Endothelial cell of hepatic sinusoid (primary cell): Measurements from ENCODE around the gene KIAA1217.
"Not testable (repeated sequence)": the region's sequence is repeated elsewhere in the genome, so short reads cannot be mapped to it uniquely, and the experiment has no call there.

Experiments used
- in situ Hi-C: cut with HindIII; loops from 2 replicates; pipeline ENCODE4 v1.10.0; 2017; ENCODE audit warnings: low sequenced_read_pairs

Gene KIAA1217

DNA sequence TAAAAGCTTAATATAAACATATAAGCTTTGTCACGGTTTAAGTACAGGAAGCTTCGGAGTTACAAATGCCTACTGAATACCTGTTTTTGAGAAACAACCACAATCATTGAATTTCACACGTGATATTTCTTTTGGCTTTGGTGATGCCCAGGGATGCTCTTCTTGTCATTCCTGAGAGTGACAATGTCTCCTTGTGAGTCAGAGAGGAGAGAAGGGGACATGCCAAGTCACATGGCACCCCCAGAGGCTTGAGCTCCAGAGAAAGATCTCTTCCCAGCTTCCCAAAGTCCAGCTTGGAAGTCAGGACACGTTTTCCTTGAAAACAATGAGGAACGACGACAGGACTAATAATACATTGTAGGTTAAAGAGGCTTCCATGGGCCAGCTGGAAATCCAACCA is 272.3 kb downstream of the KIAA1217 start:
- in situ Hi-C loops = no loop called here

DNA sequence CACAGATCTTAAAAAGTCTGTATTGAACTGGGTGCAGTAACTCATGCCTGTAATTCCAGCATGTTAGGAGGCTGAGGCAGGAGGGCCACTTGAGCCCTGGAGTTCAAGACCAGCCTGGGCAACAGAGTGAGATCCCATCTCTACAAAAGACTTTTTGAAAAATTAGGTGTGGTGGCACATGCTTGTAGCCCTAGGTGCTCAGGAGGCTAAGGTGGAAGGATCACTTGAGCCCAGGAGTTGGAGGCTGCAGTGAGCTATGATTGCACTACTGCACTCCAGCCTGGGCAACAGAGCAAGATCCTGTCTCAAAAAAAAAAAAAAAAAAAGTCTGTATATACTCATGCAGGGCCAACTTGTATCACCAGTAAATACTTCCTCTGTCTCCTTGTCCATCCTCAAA is 273.8 kb downstream of the KIAA1217 start:
- in situ Hi-C loops = not testable (repeated sequence)

GRCh38 chr10:24483701-24484100 is 274.8 kb downstream of the KIAA1217 start:
- in situ Hi-C loops = no loop called here

DNA sequence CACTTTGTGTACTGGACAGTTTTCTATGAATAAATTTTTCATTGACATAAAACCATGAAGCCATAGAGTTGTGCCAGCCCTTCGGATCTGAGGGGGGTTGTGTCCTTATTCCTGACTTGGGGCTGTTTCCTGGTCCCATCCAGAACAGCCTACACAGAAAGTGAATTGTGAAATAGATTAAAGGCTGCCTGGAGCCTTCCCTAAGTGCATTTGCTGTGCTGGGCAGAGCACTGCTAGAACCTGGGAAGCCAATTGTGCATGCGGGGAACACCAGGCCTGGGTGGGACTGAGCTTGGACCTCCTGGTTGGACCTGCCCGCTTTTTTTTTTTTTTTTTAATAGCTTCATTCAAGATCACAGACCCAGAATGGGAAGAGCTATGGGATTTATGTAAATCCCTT is 275.8 kb downstream of the KIAA1217 start:
- in situ Hi-C loops = no loop called here

DNA sequence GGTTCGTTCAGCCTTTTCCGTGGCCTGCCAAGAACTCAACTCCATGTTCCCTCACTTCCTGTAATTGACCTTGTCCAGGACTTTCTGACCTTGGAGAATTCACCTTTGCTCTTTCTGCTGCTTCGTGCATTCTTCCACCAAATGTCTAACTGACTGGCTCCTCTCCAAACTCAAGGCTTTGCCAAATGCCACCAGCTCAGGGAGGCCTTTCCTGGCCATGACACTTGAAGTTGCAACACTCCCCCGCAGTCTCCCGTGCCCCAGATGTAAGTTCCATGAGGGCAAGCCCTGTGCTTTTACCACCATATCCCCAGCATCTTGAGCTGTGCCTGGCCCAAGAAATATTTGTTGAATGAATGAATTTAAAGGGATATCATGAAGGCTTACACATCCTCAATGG is 276.4 kb downstream of the KIAA1217 start:
- in situ Hi-C loops = no loop called here

DNA sequence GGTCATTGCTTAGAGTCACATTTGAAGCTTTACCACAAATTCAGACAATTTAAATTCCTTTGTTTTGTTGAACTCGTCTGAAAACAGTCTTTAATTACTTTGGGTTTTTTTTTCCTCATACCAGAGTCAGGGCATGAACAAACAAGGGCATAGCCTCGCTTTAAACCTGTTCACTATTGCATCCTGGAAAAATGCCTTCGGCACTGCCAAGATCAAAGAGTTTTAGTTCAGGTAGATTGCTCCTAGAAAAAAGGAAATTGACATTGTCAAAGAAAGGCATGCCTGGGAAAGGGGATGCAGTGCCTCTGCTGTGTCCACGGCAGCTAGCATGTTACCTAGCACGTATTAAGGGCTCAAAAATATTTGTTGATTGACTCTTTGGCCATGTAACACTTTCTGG is 279.7 kb downstream of the KIAA1217 start:
- in situ Hi-C loops = no loop called here

- in situ Hi-C loops = no loop called here
Observed at GRCh38 chr10:24493165-24493564, 284.2 kb downstream of the KIAA1217 start.

DNA sequence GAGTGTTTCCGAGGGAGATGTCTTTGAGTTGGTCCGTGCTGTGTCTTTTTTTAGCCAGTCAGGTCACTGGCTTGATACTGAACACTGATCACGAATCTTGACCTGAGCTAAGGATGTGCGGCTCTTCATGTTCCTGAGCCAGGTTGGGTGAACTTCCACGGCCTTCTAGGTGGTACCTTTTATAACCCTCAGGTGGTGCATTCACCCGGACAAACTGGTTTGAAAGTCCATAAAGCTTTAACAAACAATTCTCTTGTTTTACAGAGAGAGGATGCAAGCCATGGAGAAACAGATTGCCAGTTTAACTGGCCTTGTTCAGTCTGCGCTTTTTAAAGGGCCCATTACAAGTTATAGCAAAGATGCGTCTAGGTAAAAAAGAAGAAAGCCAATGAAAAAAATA is 285.3 kb downstream of the KIAA1217 start:
- in situ Hi-C loops = no loop called here

- in situ Hi-C loops = no loop called here
Observed at GRCh38 chr10:24494777-24495176, 285.8 kb downstream of the KIAA1217 start.

GRCh38 chr10:24495666-24496460 is 286.9 kb downstream of the KIAA1217 start:
- in situ Hi-C loops = no loop called here

DNA sequence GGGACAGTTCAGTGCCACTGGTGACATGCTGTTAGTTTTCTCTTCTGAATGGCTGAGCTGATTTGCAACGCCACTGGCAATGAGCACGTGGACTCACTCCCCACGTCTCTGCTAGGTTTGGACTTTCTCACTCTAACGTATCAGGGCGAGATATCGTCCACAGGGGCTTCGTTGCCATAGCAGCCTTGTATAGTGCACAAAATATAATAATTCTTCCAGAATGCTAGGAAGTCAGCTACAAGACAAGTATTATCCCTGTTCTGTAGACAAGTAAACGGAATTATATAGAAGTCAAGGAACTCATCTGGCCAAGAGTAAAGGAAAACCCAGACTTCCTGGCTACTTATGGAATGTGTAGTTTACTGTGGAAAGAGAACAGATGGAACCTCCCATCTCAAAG is 288.0 kb downstream of the KIAA1217 start:
- in situ Hi-C loops = no loop called here

GRCh38 chr10:24501056-24501711 is 292.2 kb downstream of the KIAA1217 start:
- in situ Hi-C loops = loop anchor here (25.0 kb wide), 2 partner anchors 289 to 514 kb away; partner anchors contain the start of gene KIAA1217

DNA sequence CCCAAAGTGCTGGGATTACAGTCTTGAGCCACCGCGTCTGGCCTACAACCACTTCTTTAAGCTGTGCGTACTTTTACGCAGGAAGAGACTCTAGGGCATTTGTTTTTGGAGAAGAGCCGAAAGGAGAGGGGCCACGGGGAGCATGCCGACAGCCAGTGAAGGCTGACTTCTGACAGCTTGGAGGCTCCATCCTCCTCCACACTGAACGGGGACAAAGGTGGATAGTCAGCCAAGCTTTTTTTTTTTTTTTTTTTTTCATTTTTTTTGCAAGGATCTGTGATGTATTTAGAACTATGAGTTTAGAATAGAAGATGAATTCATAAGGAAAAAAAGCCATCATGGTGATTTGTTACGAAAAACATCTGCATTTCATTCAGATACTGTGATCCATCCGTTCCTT is 293.1 kb downstream of the KIAA1217 start:
- in situ Hi-C loops = loop anchor here (25.0 kb wide), 2 partner anchors 290 to 515 kb away; partner anchors contain the start of gene KIAA1217

- in situ Hi-C loops = loop anchor here (25.0 kb wide), 2 partner anchors 291 to 516 kb away; partner anchors contain the start of gene KIAA1217
Observed at GRCh38 chr10:24502801-24503460, 294.0 kb downstream of the KIAA1217 start.

- in situ Hi-C loops = loop anchor here (25.0 kb wide), 2 partner anchors 291 to 516 kb away; partner anchors contain the start of gene KIAA1217
Observed at GRCh38 chr10:24503461-24504320, 294.8 kb downstream of the KIAA1217 start.

GRCh38 chr10:24505759-24506158 is 296.8 kb downstream of the KIAA1217 start:
- in situ Hi-C loops = loop anchor here (25.0 kb wide), 2 partner anchors 293 to 518 kb away; partner anchors contain the start of gene KIAA1217

- in situ Hi-C loops = loop anchor here (25.0 kb wide), 2 partner anchors 301 to 526 kb away; partner anchors contain the start of gene KIAA1217
Observed at GRCh38 chr10:24513155-24513554, 304.2 kb downstream of the KIAA1217 start.

DNA sequence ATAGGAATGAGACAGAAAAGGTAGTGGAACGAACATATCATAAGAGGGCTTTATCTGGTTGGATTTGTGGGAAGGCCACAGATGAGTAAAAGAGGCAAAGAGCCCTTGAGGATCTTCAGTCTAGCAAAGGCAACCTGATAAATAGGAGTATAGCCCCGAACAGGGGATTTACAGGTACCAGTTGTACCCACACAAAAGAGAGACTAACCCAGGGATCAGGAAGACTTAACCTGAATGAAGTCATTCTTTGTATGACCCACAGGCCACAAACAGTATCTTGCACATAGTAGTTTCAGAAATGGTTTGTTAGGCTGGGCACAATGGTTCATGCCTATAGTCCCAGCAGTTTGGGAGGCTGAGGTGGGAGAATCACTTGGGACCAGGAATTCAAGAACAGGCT is 306.5 kb downstream of the KIAA1217 start:
- in situ Hi-C loops = loop anchor here (25.0 kb wide), 2 partner anchors 303 to 528 kb away; partner anchors contain the start of gene KIAA1217

GRCh38 chr10:24518411-24518810 is 309.5 kb downstream of the KIAA1217 start:
- in situ Hi-C loops = loop anchor here (25.0 kb wide), 2 partner anchors 306 to 531 kb away; partner anchors contain the start of gene KIAA1217

GRCh38 chr10:24518981-24519597 is 310.2 kb downstream of the KIAA1217 start:
- in situ Hi-C loops = loop anchor here (25.0 kb wide), 2 partner anchors 307 to 532 kb away; partner anchors contain the start of gene KIAA1217
